AG09319 (cell line): ENCODE results near the gene MED8.

Source experiments
- DNase-seq: peaks from one replicate; pipeline ENCODE4 v3.0.0-alpha.2; 2010; ENCODE audit warnings: low read depth; ENCODE audit errors: extremely low read depth
- CTCF ChIP-seq: IDR thresholded peaks from 2 replicates; pipeline ENCODE4 v1.5.1; 2011; ENCODE audit warnings: low read depth, mild to moderate bottlenecking, inconsistent platforms, low read length, moderate library complexity

The MED8 gene

GRCh38 chr1:43427941-43428340, 38.3 kb upstream of the MED8 start:
- TF ChIP-seq CTCF: no peak
- no peak for DNase-seq

GRCh38 chr1:43427524-43427923, 37.9 kb upstream of the MED8 start:
- TF ChIP-seq CTCF: no peak
- no peak for DNase-seq

- no peak for TF ChIP-seq CTCF
- DNase-seq: no peak
Measured at GRCh38 chr1:43426221-43426620, 36.6 kb upstream of the MED8 start.

- TF ChIP-seq CTCF: no peak
- DNase-seq: no peak
Measured at GRCh38 chr1:43425045-43425444, 35.4 kb upstream of the MED8 start.

GRCh38 chr1:43423672-43424550, 34.3 kb upstream of the MED8 start:
- no peak for TF ChIP-seq CTCF

GRCh38 chr1:43422995-43423671, 33.5 kb upstream of the MED8 start:
- no peak for DNase-seq
- no peak for TF ChIP-seq CTCF

More at GRCh38 chr1:43423672-43424550, 34.3 kb upstream of the MED8 start:
- no peak for DNase-seq
